GM23338 (cell line): ENCODE data around the gene NLGN1. TPM values are rescaled to one million over a fixed set of nuclear protein-coding genes. Genes with fewer than 3 reads are reported as not detected.

Experiments
- ATAC-seq: fragments of 200-7000 bp; cut with Tn5 transposase; 3 replicates; pipeline ENCODE4 v1.9.1; 2020
- DNase-seq: peaks from one replicate; pipeline ENCODE4 v3.0.0-alpha.2; 2015; ENCODE audit warnings: low spot score
- H2AFZ ChIP-seq: fragments of 200-600 bp; sonication (generic); 2 replicates; pipeline ENCODE4 v1.8.0; 2016; ENCODE audit warnings: antibody characterized with exemption, mild to moderate bottlenecking, moderate library complexity
- H3F3A ChIP-seq: fragments of 200-600 bp; sonication (generic); replicated peaks from 2 replicates; pipeline ENCODE4 v1.8.0; 2017; ENCODE audit warnings: antibody characterized with exemption, mixed run types, low read depth
- H3K27ac ChIP-seq: fragments of 200-600 bp; sonication (generic); 2 replicates; pipeline ENCODE4 v1.6.1; 2016; ENCODE audit warnings: low read depth
- H3K27me3 ChIP-seq: fragments of 200-600 bp; sonication (generic); 2 replicates; pipeline ENCODE4 v1.8.0; 2016; ENCODE audit warnings: mild to moderate bottlenecking, mixed run types, moderate library complexity; ENCODE audit not compliant: insufficient read depth
- H3K36me3 ChIP-seq: fragments of 200-600 bp; sonication (generic); 2 replicates; pipeline ENCODE4 v1.8.0; 2016; ENCODE audit warnings: mild to moderate bottlenecking; ENCODE audit not compliant: insufficient read depth
- H3K4me1 ChIP-seq: fragments of 200-600 bp; sonication (generic); 2 replicates; pipeline ENCODE4 v1.8.0; 2016; ENCODE audit warnings: mild to moderate bottlenecking, moderate library complexity; ENCODE audit not compliant: insufficient read depth
- H3K4me2 ChIP-seq: fragments of 200-600 bp; sonication (generic); 2 replicates; pipeline ENCODE4 v1.7.1; 2017; ENCODE audit warnings: mixed run types
- H3K4me3 ChIP-seq: fragments of 200-600 bp; sonication (generic); 2 replicates; pipeline ENCODE4 v1.6.1; 2016; ENCODE audit warnings: mixed run types
- H3K79me2 ChIP-seq: fragments of 200-600 bp; sonication (generic); replicated peaks from 2 replicates; pipeline ENCODE4 v1.8.0; 2017; ENCODE audit warnings: mild to moderate bottlenecking; ENCODE audit not compliant: insufficient read depth
- H3K9me2 ChIP-seq: fragments of 200-600 bp; sonication (generic); 2 replicates; pipeline ENCODE4 v1.8.0; 2017; ENCODE audit not compliant: insufficient read depth
- H4K20me1 ChIP-seq: fragments of 200-600 bp; sonication (generic); replicated peaks from 2 replicates; pipeline ENCODE4 v1.8.0; 2017; ENCODE audit warnings: mild to moderate bottlenecking; ENCODE audit not compliant: insufficient read depth
- H3K27ac Mint-ChIP-seq: 2 replicates; pipeline ENCODE4 v1.8.0; 2020; ENCODE audit warnings: inconsistent platforms, mild to moderate bottlenecking, moderate library complexity, mixed read lengths
- H3K27me3 Mint-ChIP-seq: 3 replicates; pipeline ENCODE4 v1.8.0; 2022; ENCODE audit warnings: low read depth, mild to moderate bottlenecking, moderate library complexity, mixed read lengths, inconsistent platforms; ENCODE audit not compliant: insufficient read depth, poor library complexity
- H3K36me3 Mint-ChIP-seq: 3 replicates; pipeline ENCODE4 v1.8.0; 2021; ENCODE audit warnings: low read depth, mild to moderate bottlenecking, inconsistent platforms, moderate library complexity, mixed read lengths
- H3K4me1 Mint-ChIP-seq: 3 replicates; pipeline ENCODE4 v1.8.0; 2020; ENCODE audit warnings: mild to moderate bottlenecking, inconsistent platforms, mixed read lengths
- H3K4me3 Mint-ChIP-seq: 3 replicates; pipeline ENCODE4 v1.8.0; 2021; ENCODE audit warnings: moderate library complexity, mild to moderate bottlenecking, inconsistent platforms, mixed read lengths
- H3K9me3 Mint-ChIP-seq: 3 replicates; pipeline ENCODE4 v1.8.0; 2020; ENCODE audit warnings: moderate library complexity, mild to moderate bottlenecking, inconsistent platforms, mixed read lengths
- CREB1 ChIP-seq: fragments of 250-450 bp; sonication (Bioruptor Pico); IDR thresholded peaks from 2 replicates; pipeline ENCODE4 v1.5.0; 2020; ENCODE audit warnings: low read depth, mild to moderate bottlenecking, moderate library complexity
- EZH2 ChIP-seq: fragments of 200-600 bp; sonication (generic); IDR thresholded peaks from one replicate; pipeline ENCODE4 v1.8.0; 2017; ENCODE audit warnings: antibody characterized with exemption, mild to moderate bottlenecking, low read depth; ENCODE audit not compliant: unreplicated experiment
- EZH2phosphoT487 ChIP-seq: fragments of 200-600 bp; sonication (generic); IDR thresholded peaks from one replicate; pipeline ENCODE4 v1.8.1; 2018; ENCODE audit warnings: antibody characterized with exemption; ENCODE audit not compliant: unreplicated experiment
- JUNB ChIP-seq: IDR thresholded peaks from one replicate; pipeline ENCODE4 v1.6.1; 2016; ENCODE audit warnings: antibody characterized with exemption; ENCODE audit not compliant: unreplicated experiment
- NANOG ChIP-seq: IDR thresholded peaks from 2 replicates; pipeline ENCODE4 v1.6.1; 2016; ENCODE audit warnings: antibody characterized with exemption, borderline replicate concordance
- POLR2AphosphoS5 ChIP-seq: IDR thresholded peaks from 2 replicates; pipeline ENCODE4 v1.6.1; 2016; ENCODE audit warnings: antibody characterized with exemption, low read depth
- STAT1 ChIP-seq: IDR thresholded peaks from one replicate; pipeline ENCODE4 v1.6.1; 2016; ENCODE audit warnings: antibody characterized with exemption; ENCODE audit not compliant: unreplicated experiment
- ZNF114 ChIP-seq: fragments of 250-450 bp; sonication (Bioruptor Pico); IDR thresholded peaks from 2 replicates; pipeline ENCODE4 v1.5.0; 2020; ENCODE audit warnings: mild to moderate bottlenecking, moderate library complexity
- ZNF331 ChIP-seq: fragments of 250-450 bp; sonication (Bioruptor Pico); IDR thresholded peaks from 2 replicates; pipeline ENCODE4 v1.5.0; 2020; ENCODE audit warnings: low read depth, mild to moderate bottlenecking, moderate library complexity
- polyA plus RNA-seq: library from polyadenylated mRNA; unstranded; fragments of >200 nt; fragmentation: Nextera tagmentation; extraction: Ambion mirVana; gene quantifications from 2 replicates; pipeline ENCODE4 v1.2.1, GENCODE V29; 2016
- total RNA-seq: library from RNA; depleted of rRNA; stranded (reverse); fragments of >200 nt; shearing (Covaris generic); gene quantifications from 2 replicates; pipeline ENCODE4 v1.2.3, GENCODE V29; 2014
- TF ChIP-seq, protein P1 (sequence below): IDR thresholded peaks from 2 replicates; pipeline ENCODE4 v1.6.1; 2016; ENCODE audit warnings: antibody characterized with exemption
- TF ChIP-seq, protein P2 (sequence below), 2 experiments: fragments of 200-600 bp in 1 of 2; sonication (generic) in 1 of 2; conservative IDR thresholded peaks; 2 replicates each; pipeline versions ENCODE4 v1.5.1 to v1.6.1; 2016 to 2017; ENCODE audit warnings: antibody characterized with exemption in 2 of 2, low read depth in 2 of 2, mild to moderate bottlenecking in 2 of 2, moderate library complexity in 1 of 2
- TF ChIP-seq, protein P3 (sequence below): IDR thresholded peaks from one replicate; pipeline ENCODE4 v1.6.1; 2018; ENCODE audit warnings: antibody characterized with exemption; ENCODE audit not compliant: unreplicated experiment
- TF ChIP-seq, protein P4 (sequence below): fragments of 250-450 bp; sonication (Bioruptor Pico); IDR thresholded peaks from 2 replicates; pipeline ENCODE4 v1.5.0; 2020; ENCODE audit warnings: mild to moderate bottlenecking, moderate library complexity

NLGN1 gene
- total and polyA plus RNA-seq, 2 experiments from 2014 or later = 6.5 to 18.6 TPM

DNA sequence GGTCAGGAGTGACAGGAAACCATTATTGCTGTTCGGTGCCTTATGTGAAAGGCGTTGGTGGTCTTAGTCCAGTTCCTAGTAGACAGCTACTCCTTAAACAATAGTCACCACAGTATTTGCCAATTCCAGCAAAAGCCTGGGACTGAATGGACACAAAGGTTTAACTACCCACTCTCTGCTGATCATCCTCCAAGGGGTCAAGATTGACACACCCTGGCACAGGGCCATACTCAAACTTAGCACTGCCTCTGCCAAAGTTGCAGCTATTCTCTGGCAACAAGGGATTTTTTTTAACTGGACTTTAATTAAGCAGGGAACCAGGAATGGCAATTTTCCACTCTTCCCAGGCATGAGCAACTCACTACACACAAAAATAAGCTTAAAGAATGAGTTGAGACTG is 193.9 kb downstream of the NLGN1 start:
- Histone ChIP-seq H2AFZ (no peak overlapping the region), H4K20me1 (no peaks in the 10 kb centered on the region), H3K27ac (no peak overlapping the region), H3K4me3 (no peak overlapping the region), H3K27me3 (no peaks in the 10 kb centered on the region), H3K36me3 (no peaks in the 10 kb centered on the region), H3K4me1 (peaks cover 21% of the 10 kb centered on the region), H3F3A (no peaks in the 10 kb centered on the region), H3K9me2 (peaks cover 10% of the 10 kb centered on the region), H3K79me2 (no peaks in the 10 kb centered on the region), H3K4me2 (no peak overlapping the region)
- no peak for DNase-seq
- H3K4me1 Mint-ChIP-seq = peaks cover 20% of the 10 kb centered on the region
- no peak overlapping the region for H3K4me3 Mint-ChIP-seq
- peaks cover 2% of the 10 kb centered on the region; the same call in 1 of the 3 replicates for H3K9me3 Mint-ChIP-seq
- TF ChIP-seq CREB1 (CRISPR knock-in tag) (no peak), NANOG (no peak), POLR2AphosphoS5 (no peak), ZNF114 (CRISPR knock-in tag) (no peak), STAT1 (no peak), EZH2phosphoT487 (no peak), EZH2 (no peak), JUNB (no peak), ZNF331 (CRISPR knock-in tag) (no peak)
- TF ChIP-seq, protein P1, sequence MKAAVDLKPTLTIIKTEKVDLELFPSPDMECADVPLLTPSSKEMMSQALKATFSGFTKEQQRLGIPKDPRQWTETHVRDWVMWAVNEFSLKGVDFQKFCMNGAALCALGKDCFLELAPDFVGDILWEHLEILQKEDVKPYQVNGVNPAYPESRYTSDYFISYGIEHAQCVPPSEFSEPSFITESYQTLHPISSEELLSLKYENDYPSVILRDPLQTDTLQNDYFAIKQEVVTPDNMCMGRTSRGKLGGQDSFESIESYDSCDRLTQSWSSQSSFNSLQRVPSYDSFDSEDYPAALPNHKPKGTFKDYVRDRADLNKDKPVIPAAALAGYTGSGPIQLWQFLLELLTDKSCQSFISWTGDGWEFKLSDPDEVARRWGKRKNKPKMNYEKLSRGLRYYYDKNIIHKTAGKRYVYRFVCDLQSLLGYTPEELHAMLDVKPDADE = no peak
- TF ChIP-seq, protein P2, sequence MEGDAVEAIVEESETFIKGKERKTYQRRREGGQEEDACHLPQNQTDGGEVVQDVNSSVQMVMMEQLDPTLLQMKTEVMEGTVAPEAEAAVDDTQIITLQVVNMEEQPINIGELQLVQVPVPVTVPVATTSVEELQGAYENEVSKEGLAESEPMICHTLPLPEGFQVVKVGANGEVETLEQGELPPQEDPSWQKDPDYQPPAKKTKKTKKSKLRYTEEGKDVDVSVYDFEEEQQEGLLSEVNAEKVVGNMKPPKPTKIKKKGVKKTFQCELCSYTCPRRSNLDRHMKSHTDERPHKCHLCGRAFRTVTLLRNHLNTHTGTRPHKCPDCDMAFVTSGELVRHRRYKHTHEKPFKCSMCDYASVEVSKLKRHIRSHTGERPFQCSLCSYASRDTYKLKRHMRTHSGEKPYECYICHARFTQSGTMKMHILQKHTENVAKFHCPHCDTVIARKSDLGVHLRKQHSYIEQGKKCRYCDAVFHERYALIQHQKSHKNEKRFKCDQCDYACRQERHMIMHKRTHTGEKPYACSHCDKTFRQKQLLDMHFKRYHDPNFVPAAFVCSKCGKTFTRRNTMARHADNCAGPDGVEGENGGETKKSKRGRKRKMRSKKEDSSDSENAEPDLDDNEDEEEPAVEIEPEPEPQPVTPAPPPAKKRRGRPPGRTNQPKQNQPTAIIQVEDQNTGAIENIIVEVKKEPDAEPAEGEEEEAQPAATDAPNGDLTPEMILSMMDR (conservative IDR thresholded peaks at IDR 0.05; ENCODE audit: low read depth in 2 of 2) = no peak
- TF ChIP-seq, protein P3, sequence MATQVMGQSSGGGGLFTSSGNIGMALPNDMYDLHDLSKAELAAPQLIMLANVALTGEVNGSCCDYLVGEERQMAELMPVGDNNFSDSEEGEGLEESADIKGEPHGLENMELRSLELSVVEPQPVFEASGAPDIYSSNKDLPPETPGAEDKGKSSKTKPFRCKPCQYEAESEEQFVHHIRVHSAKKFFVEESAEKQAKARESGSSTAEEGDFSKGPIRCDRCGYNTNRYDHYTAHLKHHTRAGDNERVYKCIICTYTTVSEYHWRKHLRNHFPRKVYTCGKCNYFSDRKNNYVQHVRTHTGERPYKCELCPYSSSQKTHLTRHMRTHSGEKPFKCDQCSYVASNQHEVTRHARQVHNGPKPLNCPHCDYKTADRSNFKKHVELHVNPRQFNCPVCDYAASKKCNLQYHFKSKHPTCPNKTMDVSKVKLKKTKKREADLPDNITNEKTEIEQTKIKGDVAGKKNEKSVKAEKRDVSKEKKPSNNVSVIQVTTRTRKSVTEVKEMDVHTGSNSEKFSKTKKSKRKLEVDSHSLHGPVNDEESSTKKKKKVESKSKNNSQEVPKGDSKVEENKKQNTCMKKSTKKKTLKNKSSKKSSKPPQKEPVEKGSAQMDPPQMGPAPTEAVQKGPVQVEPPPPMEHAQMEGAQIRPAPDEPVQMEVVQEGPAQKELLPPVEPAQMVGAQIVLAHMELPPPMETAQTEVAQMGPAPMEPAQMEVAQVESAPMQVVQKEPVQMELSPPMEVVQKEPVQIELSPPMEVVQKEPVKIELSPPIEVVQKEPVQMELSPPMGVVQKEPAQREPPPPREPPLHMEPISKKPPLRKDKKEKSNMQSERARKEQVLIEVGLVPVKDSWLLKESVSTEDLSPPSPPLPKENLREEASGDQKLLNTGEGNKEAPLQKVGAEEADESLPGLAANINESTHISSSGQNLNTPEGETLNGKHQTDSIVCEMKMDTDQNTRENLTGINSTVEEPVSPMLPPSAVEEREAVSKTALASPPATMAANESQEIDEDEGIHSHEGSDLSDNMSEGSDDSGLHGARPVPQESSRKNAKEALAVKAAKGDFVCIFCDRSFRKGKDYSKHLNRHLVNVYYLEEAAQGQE = no peak
- TF ChIP-seq, protein P4, sequence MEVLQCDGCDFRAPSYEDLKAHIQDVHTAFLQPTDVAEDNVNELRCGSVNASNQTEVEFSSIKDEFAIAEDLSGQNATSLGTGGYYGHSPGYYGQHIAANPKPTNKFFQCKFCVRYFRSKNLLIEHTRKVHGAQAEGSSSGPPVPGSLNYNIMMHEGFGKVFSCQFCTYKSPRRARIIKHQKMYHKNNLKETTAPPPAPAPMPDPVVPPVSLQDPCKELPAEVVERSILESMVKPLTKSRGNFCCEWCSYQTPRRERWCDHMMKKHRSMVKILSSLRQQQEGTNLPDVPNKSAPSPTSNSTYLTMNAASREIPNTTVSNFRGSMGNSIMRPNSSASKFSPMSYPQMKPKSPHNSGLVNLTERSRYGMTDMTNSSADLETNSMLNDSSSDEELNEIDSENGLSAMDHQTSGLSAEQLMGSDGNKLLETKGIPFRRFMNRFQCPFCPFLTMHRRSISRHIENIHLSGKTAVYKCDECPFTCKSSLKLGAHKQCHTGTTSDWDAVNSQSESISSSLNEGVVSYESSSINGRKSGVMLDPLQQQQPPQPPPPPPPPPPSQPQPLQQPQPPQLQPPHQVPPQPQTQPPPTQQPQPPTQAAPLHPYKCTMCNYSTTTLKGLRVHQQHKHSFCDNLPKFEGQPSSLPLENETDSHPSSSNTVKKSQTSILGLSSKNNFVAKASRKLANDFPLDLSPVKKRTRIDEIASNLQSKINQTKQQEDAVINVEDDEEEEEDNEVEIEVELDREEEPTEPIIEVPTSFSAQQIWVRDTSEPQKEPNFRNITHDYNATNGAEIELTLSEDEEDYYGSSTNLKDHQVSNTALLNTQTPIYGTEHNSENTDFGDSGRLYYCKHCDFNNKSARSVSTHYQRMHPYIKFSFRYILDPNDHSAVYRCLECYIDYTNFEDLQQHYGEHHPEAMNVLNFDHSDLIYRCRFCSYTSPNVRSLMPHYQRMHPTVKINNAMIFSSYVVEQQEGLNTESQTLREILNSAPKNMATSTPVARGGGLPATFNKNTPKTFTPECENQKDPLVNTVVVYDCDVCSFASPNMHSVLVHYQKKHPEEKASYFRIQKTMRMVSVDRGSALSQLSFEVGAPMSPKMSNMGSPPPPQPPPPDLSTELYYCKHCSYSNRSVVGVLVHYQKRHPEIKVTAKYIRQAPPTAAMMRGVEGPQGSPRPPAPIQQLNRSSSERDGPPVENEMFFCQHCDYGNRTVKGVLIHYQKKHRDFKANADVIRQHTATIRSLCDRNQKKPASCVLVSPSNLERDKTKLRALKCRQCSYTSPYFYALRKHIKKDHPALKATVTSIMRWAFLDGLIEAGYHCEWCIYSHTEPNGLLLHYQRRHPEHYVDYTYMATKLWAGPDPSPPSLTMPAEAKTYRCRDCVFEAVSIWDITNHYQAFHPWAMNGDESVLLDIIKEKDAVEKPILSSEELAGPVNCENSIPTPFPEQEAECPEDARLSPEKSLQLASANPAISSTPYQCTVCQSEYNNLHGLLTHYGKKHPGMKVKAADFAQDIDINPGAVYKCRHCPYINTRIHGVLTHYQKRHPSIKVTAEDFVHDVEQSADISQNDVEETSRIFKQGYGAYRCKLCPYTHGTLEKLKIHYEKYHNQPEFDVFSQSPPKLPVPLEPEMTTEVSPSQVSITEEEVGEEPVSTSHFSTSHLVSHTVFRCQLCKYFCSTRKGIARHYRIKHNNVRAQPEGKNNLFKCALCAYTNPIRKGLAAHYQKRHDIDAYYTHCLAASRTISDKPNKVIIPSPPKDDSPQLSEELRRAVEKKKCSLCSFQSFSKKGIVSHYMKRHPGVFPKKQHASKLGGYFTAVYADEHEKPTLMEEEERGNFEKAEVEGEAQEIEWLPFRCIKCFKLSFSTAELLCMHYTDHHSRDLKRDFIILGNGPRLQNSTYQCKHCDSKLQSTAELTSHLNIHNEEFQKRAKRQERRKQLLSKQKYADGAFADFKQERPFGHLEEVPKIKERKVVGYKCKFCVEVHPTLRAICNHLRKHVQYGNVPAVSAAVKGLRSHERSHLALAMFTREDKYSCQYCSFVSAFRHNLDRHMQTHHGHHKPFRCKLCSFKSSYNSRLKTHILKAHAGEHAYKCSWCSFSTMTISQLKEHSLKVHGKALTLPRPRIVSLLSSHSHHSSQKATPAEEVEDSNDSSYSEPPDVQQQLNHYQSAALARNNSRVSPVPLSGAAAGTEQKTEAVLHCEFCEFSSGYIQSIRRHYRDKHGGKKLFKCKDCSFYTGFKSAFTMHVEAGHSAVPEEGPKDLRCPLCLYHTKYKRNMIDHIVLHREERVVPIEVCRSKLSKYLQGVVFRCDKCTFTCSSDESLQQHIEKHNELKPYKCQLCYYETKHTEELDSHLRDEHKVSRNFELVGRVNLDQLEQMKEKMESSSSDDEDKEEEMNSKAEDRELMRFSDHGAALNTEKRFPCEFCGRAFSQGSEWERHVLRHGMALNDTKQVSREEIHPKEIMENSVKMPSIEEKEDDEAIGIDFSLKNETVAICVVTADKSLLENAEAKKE (CRISPR knock-in tag) = no peak
- ATAC-seq = no peak
- H3K36me3 Mint-ChIP-seq = peaks cover 19% of the 10 kb centered on the region
- no peak overlapping the region for H3K27ac Mint-ChIP-seq
- no peaks in the 10 kb centered on the region for H3K27me3 Mint-ChIP-seq
